Tibial artery (tissue), 4 donors: ENCODE results near the gene SLC39A3.

ENCODE experiments used
- DNase-seq, 2 donors: peaks; one replicate each; pipeline ENCODE4 v3.0.0-alpha.2; 2019
- H3K27ac ChIP-seq, 2 donors: fragments of 200-600 bp; sonication (generic) in 1 of 2; 1 replicate in 1 of 2; 2 replicates in 1 of 2; pipeline ENCODE4 v1.5.1; 2018 to 2019; ENCODE audit warnings: mild to moderate bottlenecking in 1 of 2
- H3K27me3 ChIP-seq, 2 donors: fragments of 200-600 bp; sonication (generic) in 1 of 2; one replicate each; pipeline versions ENCODE4 v1.5.1 to v1.6.0; 2016 to 2019
- H3K36me3 ChIP-seq, 3 donors: fragments of 200-600 bp; sonication (generic) in 2 of 3; one replicate each; pipeline ENCODE4 v1.5.1; 2016 to 2019; ENCODE audit warnings: mild to moderate bottlenecking in 2 of 3
- H3K4me1 ChIP-seq, 4 donors: fragments of 200-600 bp; sonication (generic) in 2 of 4; 1 replicate in 3 of 4; 2 replicates in 1 of 4; pipeline ENCODE4 v1.5.1; 2016 to 2019
- H3K4me3 ChIP-seq, 2 donors: fragments of 200-600 bp; sonication (generic) in 1 of 2; 1 replicate in 1 of 2; 2 replicates in 1 of 2; pipeline ENCODE4 v1.5.1; 2018 to 2019; ENCODE audit warnings: mild to moderate bottlenecking in 2 of 2
- H3K9me3 ChIP-seq, 3 donors: fragments of 200-600 bp; sonication (generic) in 1 of 3; one replicate each; pipeline ENCODE4 v1.5.1; 2016 to 2019
- CTCF ChIP-seq, 2 experiments: fragments of 200-600 bp in 1 of 2; fragments of 450-650 bp in 1 of 2; IDR thresholded peaks; one replicate each; pipeline ENCODE4 v1.5.1; 2017 to 2019; ENCODE audit warnings: antibody characterized with exemption in 2 of 2, mild to moderate bottlenecking in 1 of 2, moderate library complexity in 1 of 2
- intact Hi-C: fragments of 100-400 bp; cut with DNase I; formaldehyde crosslinking; loops from one replicate; pipeline ENCODE4 v1.15.0; 2023; ENCODE audit warnings: low total_unique reads

SLC39A3 gene

GRCh38 chr19:2756477-2756876 is 16.7 kb upstream of the SLC39A3 start:
- H3K9me3 ChIP-seq, result no peaks in the 10 kb centered on the region
- no peak for DNase-seq
- TF ChIP-seq CTCF (IDR thresholded peaks at IDR 0.05), result no peak
- intact Hi-C loops, result no loop called here
- no peaks in the 10 kb centered on the region for H3K4me1 ChIP-seq
- no peak overlapping the region for H3K4me3 ChIP-seq
- peaks cover 55 to 85% (median 66%) of the 10 kb centered on the region in 3 donors for H3K36me3 ChIP-seq
- H3K27ac ChIP-seq, result no peak overlapping the region
- H3K27me3 ChIP-seq, result no peaks in the 10 kb centered on the region

- peaks cover 49 to 78% (median 59%) of the 10 kb centered on the region in 3 donors for H3K36me3 ChIP-seq
- no peaks in the 10 kb centered on the region for H3K9me3 ChIP-seq
- no peak for DNase-seq
- H3K27ac ChIP-seq, result no peak overlapping the region
- intact Hi-C loops, result no loop called here
- no peaks in the 10 kb centered on the region for H3K27me3 ChIP-seq
- no peaks in the 10 kb centered on the region for H3K4me1 ChIP-seq
- no peak for TF ChIP-seq CTCF (IDR thresholded peaks at IDR 0.05)
- no peak overlapping the region for H3K4me3 ChIP-seq
Observed at GRCh38 chr19:2755811-2756210, 16.0 kb upstream of the SLC39A3 start.

- DNase-seq, result no peak
- intact Hi-C loops, result no loop called here
- no peak for TF ChIP-seq CTCF (IDR thresholded peaks at IDR 0.05)
- no peaks in the 10 kb centered on the region for H3K9me3 ChIP-seq
- no peaks in the 10 kb centered on the region for H3K27me3 ChIP-seq
- no peaks in the 10 kb centered on the region for H3K4me1 ChIP-seq
- no peak overlapping the region for H3K4me3 ChIP-seq
- no peak overlapping the region for H3K27ac ChIP-seq
- H3K36me3 ChIP-seq, result peaks cover 44 to 74% (median 55%) of the 10 kb centered on the region in 3 donors
Observed at GRCh38 chr19:2755448-2755705, 15.6 kb upstream of the SLC39A3 start.

- H3K36me3 ChIP-seq, result peaks cover 41 to 70% (median 54%) of the 10 kb centered on the region in 3 donors
Observed at GRCh38 chr19:2754659-2755447, 15.0 kb upstream of the SLC39A3 start.

GRCh38 chr19:2751438-2751830 is 11.6 kb upstream of the SLC39A3 start:
- Histone ChIP-seq H3K9me3 (no peaks in the 10 kb centered on the region), H3K27me3 (peaks cover 0 to 10% of the 10 kb centered on the region in 2 donors), H3K4me1 (no peaks in the 10 kb centered on the region), H3K4me3 (no peak overlapping the region), H3K27ac (no peak overlapping the region), H3K36me3 (peaks cover 19 to 36% (median 20%) of the 10 kb centered on the region in 3 donors)
- no peak for TF ChIP-seq CTCF (IDR thresholded peaks at IDR 0.05)
- DNase-seq, result no peak
- intact Hi-C loops, result no loop called here

More at GRCh38 chr19:2754659-2755447, 15.0 kb upstream of the SLC39A3 start:
- DNase-seq, result no peak
- Histone ChIP-seq H3K4me3 (no peak overlapping the region), H3K27ac (no peak overlapping the region), H3K27me3 (no peaks in the 10 kb centered on the region), H3K4me1 (no peaks in the 10 kb centered on the region), H3K9me3 (no peaks in the 10 kb centered on the region)
- no peak for TF ChIP-seq CTCF (IDR thresholded peaks at IDR 0.05)
- intact Hi-C loops, result no loop called here
